ENCODE results near the gene SLC12A5. TPM values are rescaled to one million over a fixed set of nuclear protein-coding genes. Genes with fewer than 3 reads are reported as not detected.
A peak's percentile ranks its signal among the peaks of the same experiment; 100 is the strongest.

SLC12A5 gene
- total RNA-seq, 1 experiment from 2014 or later = 8.7 TPM

DNA sequence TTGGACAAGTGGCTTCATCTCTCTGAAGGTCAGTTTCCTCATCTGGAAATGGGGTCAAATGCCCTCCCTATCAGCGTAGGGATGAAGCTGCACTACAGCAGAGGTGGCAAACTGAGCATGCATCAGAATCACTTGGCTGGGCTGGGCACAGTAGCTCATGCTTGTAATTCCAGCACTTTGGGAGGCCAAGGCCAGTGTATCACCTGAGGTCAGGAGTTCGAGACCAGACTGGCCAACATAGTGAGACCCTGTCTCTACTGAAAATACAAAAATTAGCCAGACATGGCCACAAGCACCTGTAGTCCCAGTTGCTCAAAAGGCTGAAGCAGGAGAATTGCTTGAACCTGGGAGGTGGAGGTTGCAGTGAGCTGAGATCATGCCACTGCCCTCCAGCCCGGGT is 27.0 kb upstream of the SLC12A5 start:
- CTCF ChIA-PET = no interaction called here

DNA sequence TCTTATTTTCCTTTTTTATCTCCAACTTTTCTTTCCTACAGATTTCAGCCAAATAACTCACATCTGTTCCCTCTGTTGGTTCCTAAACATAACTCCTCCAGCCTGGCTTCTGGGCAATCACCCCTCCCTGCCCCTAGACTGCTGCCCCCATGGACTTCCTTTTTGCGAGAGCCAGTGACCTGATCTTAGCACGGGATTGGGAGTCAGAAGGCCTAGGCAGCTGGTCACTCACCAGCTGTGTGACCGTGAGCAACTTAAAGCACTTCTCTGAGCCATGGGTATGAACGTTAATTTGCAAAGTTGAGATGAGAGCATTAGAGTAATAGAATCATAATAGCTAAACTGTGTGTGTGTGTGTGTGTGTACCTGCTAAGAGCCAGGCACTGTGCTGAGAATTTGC is 24.8 kb upstream of the SLC12A5 start:
- ChIA-PET CTCF (no interaction called here), POLR2A (ENCODE audit: unreplicated experiment) (interaction anchor here (0.6 to 0.7 kb wide), 2 partner anchors 9 to 367 kb away, joined by 3 read pairs; no protein-coding TSS in a partner anchor)
- H3K9me3 ChIP-seq (ENCODE audit: insufficient read depth, low read depth) = no peaks in the 10 kb centered on the region
- no peaks in the 10 kb centered on the region for H3K9me2 ChIP-seq (ENCODE audit: insufficient read depth)
- no peaks in the 10 kb centered on the region for H3K36me3 ChIP-seq (ENCODE audit: low read depth)
- no peak overlapping the region for H3K4me3 ChIP-seq
- no peaks in the 10 kb centered on the region for H3K27me3 ChIP-seq (ENCODE audit: insufficient read depth, low read depth)
- TF ChIP-seq, protein P1, sequence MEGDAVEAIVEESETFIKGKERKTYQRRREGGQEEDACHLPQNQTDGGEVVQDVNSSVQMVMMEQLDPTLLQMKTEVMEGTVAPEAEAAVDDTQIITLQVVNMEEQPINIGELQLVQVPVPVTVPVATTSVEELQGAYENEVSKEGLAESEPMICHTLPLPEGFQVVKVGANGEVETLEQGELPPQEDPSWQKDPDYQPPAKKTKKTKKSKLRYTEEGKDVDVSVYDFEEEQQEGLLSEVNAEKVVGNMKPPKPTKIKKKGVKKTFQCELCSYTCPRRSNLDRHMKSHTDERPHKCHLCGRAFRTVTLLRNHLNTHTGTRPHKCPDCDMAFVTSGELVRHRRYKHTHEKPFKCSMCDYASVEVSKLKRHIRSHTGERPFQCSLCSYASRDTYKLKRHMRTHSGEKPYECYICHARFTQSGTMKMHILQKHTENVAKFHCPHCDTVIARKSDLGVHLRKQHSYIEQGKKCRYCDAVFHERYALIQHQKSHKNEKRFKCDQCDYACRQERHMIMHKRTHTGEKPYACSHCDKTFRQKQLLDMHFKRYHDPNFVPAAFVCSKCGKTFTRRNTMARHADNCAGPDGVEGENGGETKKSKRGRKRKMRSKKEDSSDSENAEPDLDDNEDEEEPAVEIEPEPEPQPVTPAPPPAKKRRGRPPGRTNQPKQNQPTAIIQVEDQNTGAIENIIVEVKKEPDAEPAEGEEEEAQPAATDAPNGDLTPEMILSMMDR (conservative IDR thresholded peaks at IDR 0.05) = no peak
- no peak for TF ChIP-seq EZH2 (IDR thresholded peaks at IDR 0.05; ENCODE audit: low read depth)
- no TSS peak for BruUV-seq (replicated peaks)
- peak overlapping the region; percentile 35 for H3K4me2 ChIP-seq
- peaks cover 23% of the 10 kb centered on the region for H3K4me1 ChIP-seq (replicated peaks; ENCODE audit: insufficient read depth)
- intact Hi-C loops (cut with micrococcal nuclease; ENCODE audit: unreplicated experiment) = no loop called here
- H3F3A ChIP-seq (ENCODE audit: insufficient read depth, low read depth) = peaks cover 2% of the 10 kb centered on the region; the same call in 1 of the 2 replicates
- no peak overlapping the region for H3K27ac ChIP-seq
- H3K79me2 ChIP-seq (ENCODE audit: low read depth) = no peaks in the 10 kb centered on the region
- DNase-seq = no peak
- no peak overlapping the region for H2AFZ ChIP-seq
- no peaks in the 10 kb centered on the region for H4K20me1 ChIP-seq (ENCODE audit: insufficient read depth)

More for the DNA sequence above, 27.0 kb upstream of the SLC12A5 start:
- Histone ChIP-seq H3K9me2 (ENCODE audit: insufficient read depth) (no peaks in the 10 kb centered on the region), H3K36me3 (ENCODE audit: low read depth) (no peaks in the 10 kb centered on the region), H3F3A (ENCODE audit: insufficient read depth, low read depth) (0 out of 2 replicates have a peak, but pooled peaks cover 1% of the 10 kb centered on the region), H3K9me3 (ENCODE audit: insufficient read depth, low read depth) (no peaks in the 10 kb centered on the region), H3K79me2 (ENCODE audit: low read depth) (no peaks in the 10 kb centered on the region), H3K4me2 (no peak overlapping the region), H4K20me1 (ENCODE audit: insufficient read depth) (no peaks in the 10 kb centered on the region), H3K4me1 (replicated peaks; ENCODE audit: insufficient read depth) (peaks cover 23% of the 10 kb centered on the region), H3K27ac (no peak overlapping the region), H2AFZ (no peak overlapping the region), H3K4me3 (no peak overlapping the region), H3K27me3 (ENCODE audit: insufficient read depth, low read depth) (no peaks in the 10 kb centered on the region)
- DNase-seq = no peak
- intact Hi-C loops (cut with micrococcal nuclease; ENCODE audit: unreplicated experiment) = no loop called here
- TF ChIP-seq, protein P1 (conservative IDR thresholded peaks at IDR 0.05) = no peak
- TF ChIP-seq EZH2 (IDR thresholded peaks at IDR 0.05; ENCODE audit: low read depth) = no peak
- POLR2A ChIA-PET (ENCODE audit: unreplicated experiment) = no interaction called here
- no TSS peak for BruUV-seq (replicated peaks)

DNA sequence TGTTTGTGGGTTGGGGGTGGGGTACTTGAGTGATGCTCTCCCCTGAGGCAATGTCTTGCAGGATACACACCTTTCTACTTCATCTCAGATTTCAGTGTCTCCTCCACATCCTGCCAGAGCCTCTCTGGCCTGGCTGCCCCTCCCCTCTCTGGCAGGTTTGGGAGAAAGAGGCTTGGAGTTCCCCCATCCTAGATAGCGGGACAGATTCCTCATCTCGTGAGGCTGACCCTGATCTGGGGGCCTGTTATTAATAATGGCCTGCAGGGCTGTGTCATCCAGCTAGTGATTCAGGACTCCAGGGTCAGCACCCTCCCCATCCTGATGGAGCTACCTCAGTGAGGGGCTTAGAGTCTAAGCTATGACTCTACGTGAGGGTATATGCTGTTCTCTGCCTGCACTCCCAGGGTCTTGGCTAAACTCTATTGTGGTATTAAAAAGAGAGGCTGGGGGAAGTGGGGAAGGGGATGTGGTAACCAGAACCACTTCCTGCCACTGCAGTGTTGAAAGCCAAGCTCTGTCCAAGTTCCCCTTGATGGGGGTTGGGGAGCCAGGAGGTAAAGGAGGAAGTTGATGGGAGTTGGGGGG is 24.0 kb upstream of the SLC12A5 start:
- Histone ChIP-seq H3K79me2 (ENCODE audit: low read depth) (no peaks in the 10 kb centered on the region), H3K4me2 (peak overlapping the region; percentile 35), H3K27ac (no peak overlapping the region), H3K27me3 (ENCODE audit: insufficient read depth, low read depth) (no peaks in the 10 kb centered on the region), H3K9me3 (ENCODE audit: insufficient read depth, low read depth) (no peaks in the 10 kb centered on the region), H4K20me1 (ENCODE audit: insufficient read depth) (no peaks in the 10 kb centered on the region), H3K4me1 (replicated peaks; ENCODE audit: insufficient read depth) (peaks cover 23% of the 10 kb centered on the region), H3K4me3 (no peak overlapping the region), H2AFZ (no peak overlapping the region), H3F3A (ENCODE audit: insufficient read depth, low read depth) (peaks cover 8% of the 10 kb centered on the region; the same call in 1 of the 2 replicates), H3K36me3 (ENCODE audit: low read depth) (no peaks in the 10 kb centered on the region), H3K9me2 (ENCODE audit: insufficient read depth) (no peaks in the 10 kb centered on the region)
- BruUV-seq (replicated peaks) = no TSS peak
- peak; percentile 39 to 46 for DNase-seq
- ChIA-PET POLR2A (ENCODE audit: unreplicated experiment) (interaction anchor here (0.7 kb wide), 1 partner anchor 366 kb away, joined by 3 read pairs; no protein-coding TSS in a partner anchor), CTCF (interaction anchor here (0.7 kb wide), 1 partner anchor 142 kb away, joined by 4 read pairs; no protein-coding TSS in a partner anchor)
- intact Hi-C loops (cut with micrococcal nuclease; ENCODE audit: unreplicated experiment) = no loop called here
- TF ChIP-seq, protein P1 (conservative IDR thresholded peaks at IDR 0.05) = no peak
- TF ChIP-seq EZH2 (IDR thresholded peaks at IDR 0.05; ENCODE audit: low read depth) = no peak
